Psoas muscle (tissue), 8 donors: ENCODE measurements around the gene LRRN2. TPM values are rescaled to one million over a fixed set of nuclear protein-coding genes. Genes with fewer than 3 reads are reported as not detected.

Experiments
- ATAC-seq, 4 donors: fragments of 200-7000 bp; cut with Tn5 transposase; one replicate each; pipeline ENCODE4 v1.9.1; 2020; ENCODE audit warnings: moderate library complexity in 3 of 4, mild to moderate bottlenecking in 2 of 4
- DNase-seq, 2 donors: peaks; one replicate each; pipeline ENCODE4 v3.0.0-alpha.2; 2020
- H3K27ac ChIP-seq: fragments of 200-600 bp; one replicate; pipeline ENCODE4 v1.8.0; 2022
- H3K27me3 ChIP-seq, 3 donors: fragments of 200-600 bp in 1 of 3; one replicate each; pipeline versions ENCODE4 v1.6.1 to v1.8.0; 2013 to 2022; ENCODE audit warnings: low read length in 2 of 3, mild to moderate bottlenecking in 2 of 3, moderate library complexity in 1 of 3; ENCODE audit not compliant: insufficient read depth in 3 of 3
- H3K36me3 ChIP-seq, 2 donors: fragments of 200-600 bp in 1 of 2; one replicate each; pipeline versions ENCODE4 v1.6.1 to v1.8.0; 2013 to 2022; ENCODE audit warnings: low read depth in 1 of 2, mild to moderate bottlenecking in 1 of 2, moderate library complexity in 1 of 2; ENCODE audit not compliant: insufficient read depth in 1 of 2
- H3K4me1 ChIP-seq: fragments of 200-600 bp; one replicate; pipeline ENCODE4 v1.8.0; 2022
- H3K4me3 ChIP-seq: fragments of 200-600 bp; one replicate; pipeline ENCODE4 v1.8.0; 2022; ENCODE audit warnings: mild to moderate bottlenecking
- H3K9me3 ChIP-seq: fragments of 200-600 bp; one replicate; pipeline ENCODE4 v1.8.0; 2022
- CTCF ChIP-seq: fragments of 200-600 bp; IDR thresholded peaks from one replicate; pipeline ENCODE4 v1.8.0; 2022; ENCODE audit warnings: antibody characterized with exemption
- WGBS, 3 donors: extraction: QIAGEN DNeasy Blood & Tissue Kit; methylation state at CpG; one replicate each; pipeline versions ENCODE4 v1.1.6 to v1.1.7; 2013; 5-methylcytosine and 5-hydroxymethylcytosine counted together
- intact Hi-C, 2 donors: fragments of 100-400 bp; cut with DNase I; formaldehyde crosslinking; loops; one replicate each; pipeline versions ENCODE4 v1.11.0 to v1.14.2; 2022
- polyA plus RNA-seq, 3 donors: library from polyadenylated mRNA; stranded (reverse); fragments of 200-250 nt; gene quantifications; one replicate each; pipeline ENCODE4 v1.2.3, GENCODE V29; 2013
- total RNA-seq, 4 donors: library from RNA; stranded (reverse); fragmentation: NEBNext Ultra II Directional in 2 of 4; extraction: Animal tissue kit (Norgen Biotek cat#: 25700) in 2 of 4; gene quantifications; one replicate each; pipeline versions ENCODE4 v1.2.1 to v1.2.4, GENCODE V29; 2021 to 2023
- donor health status: healthy with polysubstance abuse.
- donor health status: DM: no; HTN: no; CAD: no; lungs with moderate emphysema.
- donor health status: Bipolar disorder and iron deficiency.
- donor health status: healthy.
- donor health status: DM: yes; HTN: yes; CAD: no.
- donor health status: DM: no; HTN: no; CAD: no.
- donor health status: DM: no; HTN: no; CAD: no.
- donor health status: DM: yes; HTN: yes; CAD: no.

Gene LRRN2
- total and polyA plus RNA-seq, 7 donors: 0.71 to 2.2 (median 0.94) TPM

- no peak for TF ChIP-seq CTCF
- Histone ChIP-seq H3K9me3 (no peaks in the 10 kb centered on the region), H3K27ac (no peak overlapping the region), H3K4me3 (no peak overlapping the region), H3K4me1 (no peaks in the 10 kb centered on the region), H3K27me3 (peaks cover 0 to 3% (median 0%) of the 10 kb centered on the region in 3 donors), H3K36me3 (no peaks in the 10 kb centered on the region)
- ATAC-seq (no peak), DNase-seq (no peak)
- 63 to 69% (median 67%) methylated on average over 7 of the region's 7 CpGs for WGBS, 3 donors
- intact Hi-C loops: no loop called here
Measured at GRCh38 chr1:204650911-204651570, 34.5 kb downstream of the LRRN2 start.

- 86 to 90% (median 90%) methylated on average over 6 of the region's 6 CpGs for WGBS, 3 donors
- Histone ChIP-seq H3K4me1 (no peaks in the 10 kb centered on the region), H3K27ac (no peak overlapping the region), H3K9me3 (no peaks in the 10 kb centered on the region), H3K27me3 (peaks cover 0 to under 1% (median 0%) of the 10 kb centered on the region in 3 donors), H3K4me3 (no peak overlapping the region), H3K36me3 (no peaks in the 10 kb centered on the region)
- ATAC-seq (no peak), DNase-seq (no peak)
- TF ChIP-seq CTCF: no peak
- intact Hi-C loops: no loop called here
Measured at GRCh38 chr1:204649721-204650521, 35.6 kb downstream of the LRRN2 start.

- ATAC-seq (no peak), DNase-seq (no peak)
- Histone ChIP-seq H3K36me3 (no peaks in the 10 kb centered on the region), H3K27ac (no peak overlapping the region), H3K4me1 (no peaks in the 10 kb centered on the region), H3K27me3 (peaks cover 0 to 9% (median 2%) of the 10 kb centered on the region in 3 donors), H3K4me3 (no peak overlapping the region), H3K9me3 (no peaks in the 10 kb centered on the region)
- 84 to 94% (median 84%) methylated on average over 4 of the region's 4 CpGs for WGBS, 3 donors
- intact Hi-C loops: no loop called here
- TF ChIP-seq CTCF: no peak
Measured at GRCh38 chr1:204648576-204648975, 37.0 kb downstream of the LRRN2 start.

GRCh38 chr1:204647805-204648153, 37.8 kb downstream of the LRRN2 start:
- H3K4me1 ChIP-seq: no peaks in the 10 kb centered on the region
- no peak for DNase-seq
- no peak overlapping the region for H3K4me3 ChIP-seq
- intact Hi-C loops: no loop called here
- H3K36me3 ChIP-seq: no peaks in the 10 kb centered on the region
- H3K9me3 ChIP-seq: no peaks in the 10 kb centered on the region
- H3K27ac ChIP-seq: no peak overlapping the region
- H3K27me3 ChIP-seq: peaks cover 0 to 9% (median 2%) of the 10 kb centered on the region in 3 donors
- no peak for TF ChIP-seq CTCF
- ATAC-seq: no peak
